HG03280 (cell line): Measurements from ENCODE around the gene ZFHX2.
"Not testable (repeated sequence)": the region's sequence is repeated elsewhere in the genome, so short reads cannot be mapped to it uniquely, and the experiment has no call there.

Experiments used
- ATAC-seq: cut with Tn5 transposase; IDR thresholded peaks from one replicate; pipeline ENCODE4 v1.9.1; 2021; ENCODE audit warnings: mild to moderate bottlenecking, moderate library complexity; ENCODE audit not compliant: unreplicated experiment

The ZFHX2 gene

DNA sequence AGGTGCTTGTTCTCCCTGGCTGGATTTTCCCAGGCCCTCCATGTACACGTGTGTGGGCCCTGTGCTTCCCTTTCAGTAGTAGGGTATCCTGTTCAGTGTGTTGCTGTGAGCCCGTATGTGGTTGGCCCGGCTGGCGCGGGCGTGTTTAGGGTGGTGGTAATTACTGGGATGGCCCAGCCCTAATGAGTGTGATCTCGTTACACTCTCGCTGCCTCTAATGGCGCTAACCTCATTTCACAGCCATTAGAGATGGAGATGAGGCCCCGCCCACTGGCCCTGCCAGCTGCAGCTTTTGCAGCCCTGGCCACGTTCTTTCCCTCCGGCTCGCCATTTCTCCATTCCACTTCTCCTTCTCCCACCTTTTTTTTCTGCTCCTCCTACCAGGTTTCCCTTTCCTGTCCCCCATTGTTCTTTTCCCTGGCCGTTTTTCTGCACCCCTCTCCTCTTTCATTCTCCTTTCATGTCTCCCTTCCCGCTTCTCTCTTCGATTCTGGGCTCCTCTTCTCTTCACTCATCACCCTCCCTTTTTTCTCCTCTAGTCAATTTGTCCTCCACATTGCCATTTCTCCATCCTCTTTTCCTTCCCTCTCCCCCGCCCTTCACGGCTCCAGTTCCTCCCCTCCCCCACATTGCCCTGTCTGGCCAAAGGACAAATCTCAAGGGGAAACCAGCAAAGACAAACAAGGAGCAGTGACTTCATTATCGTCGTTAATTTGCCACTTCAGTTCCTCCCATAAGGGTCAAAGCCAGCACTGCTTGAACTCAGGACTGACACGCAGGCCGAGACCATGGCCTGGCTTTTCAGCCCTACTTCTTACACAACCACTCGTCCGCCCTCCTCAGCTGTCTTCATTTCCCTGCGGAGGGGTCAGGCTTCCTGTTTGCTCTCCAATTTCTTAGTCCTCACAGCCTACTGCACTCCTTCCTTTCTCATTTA is 6.8 kb downstream of the ZFHX2 start:
- no peak for ATAC-seq

DNA sequence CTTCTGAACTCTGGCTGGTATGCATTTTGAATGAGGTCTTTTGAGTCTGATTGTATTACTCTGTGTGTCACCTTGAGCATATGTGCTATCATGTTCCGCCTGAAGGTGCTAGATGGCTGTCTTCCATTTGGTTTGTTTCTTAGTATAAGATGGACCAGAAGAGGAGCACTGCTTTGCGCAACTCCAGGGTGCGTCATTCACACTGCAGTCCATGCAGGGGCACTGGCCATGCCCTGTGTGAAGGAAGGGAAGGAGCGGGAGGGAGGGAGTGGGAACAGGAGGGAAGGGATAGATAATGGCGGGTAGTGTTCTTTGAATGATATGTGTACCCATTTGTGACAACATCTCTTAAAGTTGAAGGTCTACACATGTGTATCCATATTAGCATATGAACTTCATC is 8.2 kb downstream of the ZFHX2 start:
- no peak for ATAC-seq

DNA sequence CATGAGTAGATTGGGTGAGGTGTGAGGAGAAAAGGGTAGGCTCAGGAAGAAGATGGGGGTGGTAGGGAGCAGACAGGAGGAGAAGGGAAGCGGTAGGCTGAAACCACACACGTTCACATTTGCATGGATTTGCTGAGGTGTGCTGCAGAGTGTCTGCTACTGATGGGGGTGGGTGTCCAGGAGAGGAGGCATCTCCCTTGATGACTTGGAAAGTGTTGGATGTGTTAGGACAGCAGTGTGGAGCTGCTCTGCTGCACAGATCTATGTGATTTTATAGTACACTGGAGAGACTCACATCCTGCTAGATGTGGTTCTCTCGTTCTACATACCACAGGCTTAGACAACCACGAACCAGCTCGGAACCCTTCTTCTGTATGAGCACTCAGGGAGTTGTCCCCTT is 9.3 kb downstream of the ZFHX2 start:
- no peak for ATAC-seq

DNA sequence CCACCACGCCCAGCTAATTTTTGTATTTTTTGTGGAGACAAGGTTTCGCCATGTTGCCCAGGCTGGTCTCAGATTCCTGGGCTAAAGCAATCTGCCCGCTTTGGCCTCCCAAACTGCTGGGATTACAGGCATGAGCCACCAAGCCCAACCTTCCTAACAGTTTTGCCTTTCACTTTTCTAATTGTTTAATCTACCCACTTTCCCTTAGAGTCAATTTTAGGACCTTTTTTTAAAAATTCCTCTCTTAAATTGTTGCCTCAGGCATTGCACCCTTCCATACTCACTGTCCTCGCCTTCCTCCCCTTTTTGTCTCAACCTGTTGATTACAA is 11.5 kb downstream of the ZFHX2 start:
- ATAC-seq: no peak

DNA sequence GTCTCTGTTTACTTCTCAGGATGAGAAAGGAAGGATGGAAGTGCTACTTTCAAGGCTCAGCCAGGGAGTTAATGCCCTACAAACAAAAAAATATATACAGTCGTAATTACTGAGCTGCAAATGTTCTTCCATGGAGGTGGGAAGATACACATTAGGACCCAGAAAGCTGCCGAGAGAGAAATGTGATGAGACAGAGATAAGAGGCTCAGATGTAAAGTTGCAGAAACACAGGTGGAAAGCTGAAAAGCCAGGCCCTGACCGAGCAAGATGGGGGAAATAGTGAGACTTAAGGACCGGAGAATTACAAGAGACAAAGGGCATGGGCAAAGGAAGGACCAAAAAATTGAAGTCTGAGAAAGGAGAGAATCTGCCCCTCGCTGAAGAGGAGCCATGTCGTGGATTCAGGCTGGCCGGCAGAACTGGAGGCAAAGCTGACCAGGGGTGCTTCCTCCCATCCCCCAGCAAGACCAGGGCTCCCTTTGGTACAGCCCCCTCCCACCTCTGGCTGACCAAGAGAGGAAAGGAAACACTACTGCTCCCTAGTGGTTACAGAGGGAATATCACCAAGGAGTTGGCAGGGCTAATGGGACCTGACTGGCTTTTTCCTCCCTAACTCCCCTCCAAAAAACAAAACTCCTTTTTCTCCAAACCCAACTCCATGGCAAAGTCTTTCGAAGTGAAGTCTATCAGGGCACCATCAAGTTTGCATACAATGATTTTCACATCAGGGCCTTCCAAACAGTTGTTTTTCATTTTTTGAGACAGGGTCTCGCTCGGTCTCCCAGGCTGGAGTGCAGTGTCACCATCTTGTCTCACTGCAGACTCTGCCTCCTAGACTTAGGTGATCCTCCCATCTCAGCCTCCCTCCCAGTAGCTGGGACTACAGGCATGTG is 12.1 kb downstream of the ZFHX2 start:
- peak; percentile 64 for ATAC-seq

DNA sequence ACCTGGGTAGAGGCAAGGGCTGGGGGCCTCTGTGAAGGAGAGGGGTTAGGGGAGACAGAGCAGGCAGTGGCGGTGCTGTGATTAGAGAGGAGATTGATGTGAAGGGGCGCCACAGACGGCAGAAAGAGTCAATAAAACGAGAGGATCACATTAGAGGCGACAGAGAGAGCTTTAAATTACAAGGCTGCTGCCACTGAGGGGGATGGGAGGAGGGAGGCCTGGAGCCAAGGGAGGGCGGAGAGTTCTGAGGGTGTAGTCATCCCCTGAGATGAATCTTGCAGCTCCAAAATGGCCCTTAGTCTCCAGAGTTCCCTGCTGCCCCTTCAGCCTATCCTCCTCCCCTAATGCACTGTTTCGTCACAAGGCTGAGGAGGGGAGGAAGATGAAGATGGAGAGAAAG is 12.8 kb downstream of the ZFHX2 start:
- ATAC-seq: no peak

DNA sequence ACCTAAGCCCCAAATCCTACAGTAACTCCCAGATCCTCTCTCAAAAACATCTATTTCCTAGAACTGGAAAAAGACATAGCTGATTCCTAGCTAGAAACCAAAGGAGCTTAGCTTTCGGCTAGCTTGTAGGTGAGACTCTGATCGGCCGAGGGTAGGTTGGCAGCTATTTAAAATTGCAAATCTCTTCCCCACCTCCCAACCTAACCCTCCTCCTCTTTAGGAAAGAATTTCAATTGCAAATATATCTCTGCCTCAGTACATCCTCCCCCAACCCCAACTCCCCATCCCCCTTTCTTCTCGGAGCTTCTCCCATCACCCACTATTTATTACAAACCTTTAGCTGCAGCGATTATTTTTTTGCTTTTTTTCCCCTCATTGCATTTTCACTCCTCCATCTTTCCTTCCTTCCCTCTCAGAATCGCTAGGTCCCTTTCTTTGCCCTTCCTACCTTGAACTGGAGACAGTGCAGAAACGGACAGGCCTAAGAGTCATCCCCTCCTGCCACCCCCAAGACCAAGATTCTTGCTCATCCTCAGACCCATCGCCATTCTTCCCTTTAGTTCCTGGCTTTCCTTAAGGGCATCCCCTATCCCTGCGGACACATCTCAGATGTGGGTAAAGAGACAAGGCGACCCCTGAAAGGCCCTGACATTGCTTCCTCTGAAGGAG is 13.4 kb downstream of the ZFHX2 start:
- ATAC-seq: no peak

DNA sequence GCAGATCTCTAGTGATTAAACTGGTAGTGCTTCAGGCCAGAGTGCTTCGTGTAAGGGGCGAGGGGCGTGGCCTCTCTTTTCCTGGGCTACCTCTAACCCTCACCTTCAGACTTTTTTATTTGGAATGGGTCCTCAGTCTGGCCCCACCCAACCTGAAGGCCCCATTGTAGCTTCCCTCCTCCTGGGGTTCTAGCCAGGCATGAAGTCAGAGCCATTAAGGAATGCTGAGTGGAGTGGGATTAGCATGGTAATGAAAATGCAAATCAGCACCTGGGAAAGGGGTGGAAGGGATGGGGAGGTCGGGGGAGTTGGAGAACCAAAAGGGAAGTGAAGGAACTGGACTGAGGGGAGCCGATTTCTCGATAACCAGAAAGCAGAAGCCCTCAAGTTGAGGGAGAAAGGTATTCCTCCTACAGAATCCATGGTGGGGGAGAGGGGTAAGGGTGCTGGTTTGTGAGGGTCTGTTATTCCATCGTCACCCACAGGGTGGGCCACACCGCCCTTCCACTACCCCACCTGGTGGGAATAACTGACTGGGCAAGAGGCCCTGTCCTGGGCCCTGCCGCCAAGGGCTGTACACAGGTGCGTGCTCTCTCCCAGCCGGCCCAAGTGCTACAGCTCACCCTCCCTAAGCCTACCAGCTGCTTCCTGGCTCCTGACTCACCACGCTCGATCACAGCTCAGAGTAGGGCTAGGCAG is 14.1 kb downstream of the ZFHX2 start:
- ATAC-seq: no peak

DNA sequence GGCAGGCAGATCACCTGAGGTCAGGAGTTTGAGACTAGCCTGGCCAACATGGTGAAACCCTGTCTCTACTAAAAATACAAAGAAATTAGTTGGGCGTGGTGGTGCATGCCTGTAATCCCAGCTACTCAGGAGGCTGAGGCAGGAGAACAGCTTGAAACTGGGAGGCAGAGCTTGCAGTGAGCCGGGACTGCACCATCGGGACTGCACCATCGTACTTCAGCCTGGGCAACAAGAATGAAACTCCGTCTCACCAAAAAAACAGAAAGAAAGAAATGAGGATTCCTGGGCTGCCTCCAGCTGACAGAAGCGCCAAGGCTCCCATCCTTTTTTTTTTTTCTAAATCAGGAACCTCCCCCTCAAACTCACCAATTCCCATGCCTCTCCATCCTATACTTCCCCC is 14.7 kb downstream of the ZFHX2 start:
- ATAC-seq: not testable (repeated sequence)

DNA sequence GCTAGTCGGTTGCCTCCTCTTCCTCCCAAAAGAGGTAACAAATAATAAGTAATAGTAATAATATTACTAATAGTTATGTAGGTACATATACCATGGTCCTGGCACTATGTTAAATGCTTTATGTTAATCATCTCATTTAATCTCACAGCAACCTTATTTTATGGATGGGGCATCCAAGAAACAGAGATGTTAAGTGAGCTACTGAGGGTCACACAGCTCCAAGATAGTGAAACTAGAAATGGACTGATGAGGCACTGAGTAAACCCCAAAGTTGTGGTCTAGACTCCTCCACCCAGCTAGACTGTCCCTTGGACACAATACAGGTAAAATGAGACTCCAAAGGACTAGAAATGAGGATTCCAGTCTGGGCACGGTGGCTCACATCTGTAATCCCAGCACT is 15.1 kb downstream of the ZFHX2 start:
- ATAC-seq: no peak

DNA sequence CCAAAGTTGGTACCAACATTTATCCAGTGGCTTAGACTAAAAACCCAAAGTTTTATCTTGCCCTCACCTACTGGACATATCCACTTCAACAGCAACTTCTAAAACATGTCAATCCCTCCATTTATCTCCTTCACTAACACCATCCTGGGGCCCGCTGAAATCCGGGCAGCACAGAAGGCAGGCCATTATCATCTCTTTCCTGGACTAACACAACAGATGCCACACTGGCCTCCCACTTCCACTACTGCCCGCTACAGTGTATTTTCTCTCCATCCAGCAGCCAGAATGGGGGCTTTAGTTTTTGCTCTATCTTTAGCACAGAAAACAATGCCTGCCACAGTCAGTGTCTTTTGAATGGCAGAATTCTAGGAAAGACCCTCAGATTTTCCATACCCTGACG is 15.6 kb downstream of the ZFHX2 start:
- no peak for ATAC-seq

DNA sequence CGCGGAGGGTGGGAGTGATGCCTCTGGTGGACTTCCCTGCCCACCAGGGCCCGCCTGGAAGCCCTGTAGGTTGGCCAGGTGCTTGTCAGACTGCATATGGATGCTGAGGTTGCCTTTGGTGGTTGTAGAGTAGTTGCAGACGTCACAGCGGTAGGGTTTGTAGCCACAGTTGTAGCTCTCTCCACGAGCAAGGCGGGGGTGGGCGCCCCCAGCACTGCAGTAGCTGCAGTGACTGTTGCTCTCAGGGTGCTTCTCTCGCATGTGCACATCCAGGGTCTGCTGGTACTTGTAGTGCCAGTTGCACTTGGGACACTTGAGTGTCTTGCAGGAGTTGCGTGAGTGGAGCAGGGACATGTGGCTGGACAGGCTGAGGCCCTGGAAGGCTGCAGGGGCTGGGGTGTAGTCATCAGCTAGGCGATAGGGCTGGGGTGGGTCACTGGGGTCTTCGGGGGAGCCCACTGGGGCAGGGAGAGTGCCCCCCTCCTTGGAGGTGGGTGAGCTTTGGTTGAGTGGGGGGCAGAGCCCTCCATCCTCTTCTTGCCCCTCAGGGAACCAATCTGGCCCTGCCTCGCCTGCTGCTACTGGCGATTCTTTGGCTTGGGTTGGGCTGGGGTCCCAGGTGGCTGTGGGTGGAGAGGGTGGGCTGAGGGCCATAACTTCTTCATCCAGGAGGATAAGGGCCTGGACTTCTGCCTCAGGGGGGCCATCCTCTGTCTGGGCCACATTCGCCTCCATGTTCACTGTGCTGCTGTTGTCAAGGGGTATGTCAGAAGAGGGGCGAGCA is 17.7 kb downstream of the ZFHX2 start:
- no peak for ATAC-seq

DNA sequence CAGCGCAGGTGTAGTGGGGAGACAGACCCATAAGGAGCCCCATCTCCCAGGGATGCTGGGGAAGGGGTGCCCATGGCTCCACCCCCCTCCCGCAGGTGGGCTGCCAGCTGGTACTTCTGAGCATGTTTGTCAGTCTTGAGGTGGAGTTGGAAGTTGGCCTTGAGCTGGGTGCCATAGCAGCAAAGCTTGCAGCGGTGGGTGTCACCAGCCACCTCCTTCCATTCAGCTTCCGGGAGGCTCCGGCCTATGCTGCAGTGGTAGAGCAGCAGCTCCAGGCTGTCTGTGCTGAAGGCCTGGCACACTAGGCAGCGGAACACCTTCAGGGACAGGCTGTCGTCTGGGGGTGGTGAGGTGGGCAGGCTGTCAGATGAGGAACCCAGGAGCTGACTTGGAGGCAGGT is 18.9 kb downstream of the ZFHX2 start:
- no peak for ATAC-seq

DNA sequence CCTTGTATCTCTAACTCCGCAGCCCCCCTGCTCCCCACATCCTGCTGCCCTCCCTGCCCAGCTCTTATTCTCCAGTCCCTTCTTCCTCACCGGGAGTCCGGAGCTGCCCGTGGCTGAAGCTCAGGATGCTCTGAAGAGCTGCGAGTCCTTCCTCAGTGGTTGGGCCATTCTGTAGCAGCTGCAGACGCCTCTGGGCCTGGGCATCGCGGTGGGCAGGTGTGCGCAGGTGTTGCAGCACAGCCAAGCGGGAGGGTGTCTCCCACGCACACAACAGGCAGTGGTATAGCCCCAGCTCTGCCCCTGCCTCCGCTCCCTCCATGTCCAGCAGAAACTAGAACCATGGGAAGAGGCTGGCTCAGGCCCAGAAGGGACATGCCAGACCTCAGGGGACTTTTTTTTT is 20.2 kb downstream of the ZFHX2 start:
- no peak for ATAC-seq

DNA sequence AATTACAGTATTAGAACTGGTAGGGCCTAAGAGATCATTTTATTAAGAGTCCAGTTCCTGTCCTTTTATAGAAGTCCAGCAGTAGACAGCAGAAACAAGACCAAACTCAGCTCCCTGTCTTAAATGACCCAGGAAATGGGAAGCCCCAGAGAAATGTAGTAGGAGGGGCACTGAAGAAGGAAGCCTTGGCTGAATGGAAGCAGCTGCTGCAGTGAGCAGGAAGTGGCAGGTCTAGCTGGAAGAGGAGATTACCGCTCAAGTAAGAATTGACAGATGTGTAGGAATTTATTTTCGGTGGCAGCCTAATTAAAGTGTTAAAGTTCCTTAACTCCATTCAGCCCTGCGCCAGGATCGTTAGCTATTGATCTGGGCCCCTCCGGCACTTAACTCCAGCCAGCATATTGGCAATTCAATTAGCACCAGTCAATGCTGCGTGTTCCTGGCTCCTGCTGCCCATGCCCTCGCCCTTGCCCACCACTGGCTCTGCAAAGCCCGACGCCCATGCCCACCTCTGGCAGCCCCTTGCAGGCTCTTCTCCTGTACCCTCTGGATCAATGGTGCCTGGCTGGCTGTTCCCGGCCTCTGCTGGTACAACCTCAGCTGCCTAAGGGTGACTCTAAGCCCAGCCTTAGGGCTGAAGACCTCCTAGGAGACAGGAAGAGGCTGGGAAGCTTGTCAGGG is 21.1 kb downstream of the ZFHX2 start:
- ATAC-seq: no peak

DNA sequence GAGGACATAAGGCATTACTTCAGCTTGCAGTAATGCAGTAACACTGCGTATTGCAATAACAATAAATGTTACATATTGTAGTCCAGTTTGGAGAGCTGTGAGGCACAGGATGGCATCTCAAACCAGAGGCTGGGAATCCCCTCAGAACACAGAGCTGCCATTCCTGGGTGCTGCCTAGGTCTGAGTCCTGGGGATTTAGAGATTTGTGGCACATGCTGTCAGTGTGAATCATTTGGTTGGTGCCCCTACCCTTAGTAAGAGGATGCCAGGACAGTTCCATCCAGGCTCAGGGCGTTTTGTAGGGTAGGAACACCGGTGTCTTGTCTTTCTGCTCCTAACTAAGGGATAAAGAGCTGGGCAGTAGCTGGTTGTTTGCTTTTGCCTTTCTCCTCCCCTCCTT is 22.5 kb downstream of the ZFHX2 start:
- ATAC-seq: no peak

DNA sequence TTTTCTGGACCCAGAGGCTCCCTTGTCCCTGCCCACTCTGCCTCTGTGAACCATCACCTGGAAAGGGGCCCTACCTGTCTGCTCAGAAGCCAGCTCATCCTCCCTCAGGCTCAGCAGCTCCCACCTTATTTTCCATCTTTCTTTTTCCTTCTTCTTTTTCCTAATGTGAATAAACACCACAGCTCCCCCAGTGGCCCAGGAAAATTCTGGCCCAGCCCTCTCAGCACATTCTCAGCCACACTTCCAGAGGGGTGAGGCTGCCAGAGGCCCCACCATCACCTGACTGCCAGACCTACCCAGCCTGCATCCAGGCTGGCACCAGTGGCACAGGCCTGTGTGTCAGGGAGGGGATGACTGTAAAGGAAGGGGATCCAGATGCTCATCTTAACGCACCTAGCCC is 23.0 kb downstream of the ZFHX2 start:
- ATAC-seq: no peak

DNA sequence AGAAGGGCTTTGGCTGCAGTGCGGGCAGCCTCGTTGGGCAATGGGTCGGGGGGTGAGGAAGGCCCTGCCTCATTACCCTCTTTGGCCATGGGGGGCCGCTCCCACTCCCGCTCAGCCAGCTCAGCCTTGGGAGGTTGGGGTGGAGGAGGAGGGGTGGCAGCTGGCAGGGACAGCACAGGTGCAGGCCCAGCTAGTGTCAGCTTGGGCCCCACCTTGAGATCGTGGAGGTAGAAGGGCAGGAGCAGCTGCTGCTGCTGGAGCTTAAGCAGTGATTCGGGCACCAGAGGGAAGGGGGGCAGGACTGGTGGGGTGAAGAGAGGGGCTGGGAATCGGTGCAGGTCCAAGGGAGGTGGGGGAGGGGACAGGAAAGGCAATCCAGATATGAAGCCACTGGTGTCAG is 26.0 kb downstream of the ZFHX2 start:
- ATAC-seq: no peak

DNA sequence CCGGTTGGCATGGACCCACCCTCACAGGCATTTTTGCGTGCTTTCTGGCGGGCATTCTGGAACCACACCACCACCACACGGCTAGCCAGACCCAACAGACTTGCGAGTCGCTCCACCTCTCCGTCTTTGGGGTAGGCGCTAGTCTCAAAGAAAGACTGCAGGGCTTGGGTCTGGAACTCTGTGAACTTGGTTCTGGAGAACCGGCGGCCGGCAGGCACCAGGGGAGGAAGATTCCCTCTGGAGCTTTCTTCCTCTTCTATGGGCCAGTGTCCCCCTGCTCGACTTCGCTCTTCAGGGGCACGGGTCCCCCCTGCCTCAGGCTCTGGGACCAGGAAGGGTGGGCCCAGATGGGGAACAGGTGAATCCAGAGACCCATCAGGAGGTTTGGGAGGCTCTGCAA is 26.6 kb downstream of the ZFHX2 start:
- no peak for ATAC-seq
